Smooth muscle cell (in vitro differentiated cells): ENCODE measurements around the gene PCYT1B. TPM values are rescaled to one million over a fixed set of nuclear protein-coding genes. Genes with fewer than 3 reads are reported as not detected.

Experiments used
- DNase-seq: peaks from one replicate; lab custom pipeline; 2025; ENCODE audit not compliant: unreplicated experiment; lab: John Stamatoyannopoulos, UW
- H2AFZ ChIP-seq: fragments of 200-600 bp; sonication (generic); 2 replicates; pipeline ENCODE4 v1.6.0; 2016; ENCODE audit warnings: antibody characterized with exemption, low read depth, mild to moderate bottlenecking
- H3F3A ChIP-seq: fragments of 200-600 bp; sonication (generic); 2 replicates; pipeline ENCODE4 v1.6.0; 2017; ENCODE audit warnings: antibody characterized with exemption, low read depth
- H3K27ac ChIP-seq: fragments of 200-600 bp; sonication (generic); 2 replicates; pipeline ENCODE4 v1.5.1; 2016; ENCODE audit warnings: low read depth, mild to moderate bottlenecking
- H3K27me3 ChIP-seq: fragments of 200-600 bp; sonication (generic); 2 replicates; pipeline ENCODE4 v1.6.1; 2016; ENCODE audit warnings: low read depth, mild to moderate bottlenecking
- H3K36me3 ChIP-seq: fragments of 200-600 bp; sonication (generic); 2 replicates; pipeline ENCODE4 v1.5.1; 2016; ENCODE audit warnings: low read depth
- H3K4me1 ChIP-seq: fragments of 200-600 bp; sonication (generic); 2 replicates; pipeline ENCODE4 v1.5.1; 2016; ENCODE audit warnings: low read depth
- H3K4me2 ChIP-seq: fragments of 200-600 bp; sonication (generic); 2 replicates; pipeline ENCODE4 v1.6.0; 2016; ENCODE audit warnings: mild to moderate bottlenecking
- H3K4me3 ChIP-seq: fragments of 200-600 bp; sonication (generic); 2 replicates; pipeline ENCODE4 v1.5.1; 2016; ENCODE audit warnings: mild to moderate bottlenecking
- H3K79me2 ChIP-seq: fragments of 200-600 bp; sonication (generic); 2 replicates; pipeline ENCODE4 v1.6.0; 2016; ENCODE audit warnings: low read depth, mild to moderate bottlenecking
- H3K9ac ChIP-seq: fragments of 200-600 bp; sonication (generic); 2 replicates; pipeline ENCODE4 v1.6.0; 2016; ENCODE audit warnings: low read depth
- H3K9me3 ChIP-seq: fragments of 200-600 bp; sonication (generic); replicated peaks from 2 replicates; pipeline ENCODE4 v1.5.1; 2016; ENCODE audit warnings: low read depth
- H4K20me1 ChIP-seq: fragments of 200-600 bp; sonication (generic); 2 replicates; pipeline ENCODE4 v1.6.0; 2016; ENCODE audit warnings: low read depth
- WGBS: methylation state at CpG from one replicate; pipeline ENCODE4 v1.1.7; 2016; ENCODE audit warnings: low lambda C conversion rate; 5-methylcytosine and 5-hydroxymethylcytosine counted together
- polyA plus RNA-seq: library from polyadenylated mRNA; unstranded; fragments of >200 nt; fragmentation: Nextera tagmentation; extraction: Ambion mirVana; gene quantifications from 2 replicates; pipeline ENCODE4 v1.2.1, GENCODE V29; 2016
- small RNA-seq: library from RNA; depleted of rRNA; stranded (forward); fragments of <200 nt; gene quantifications from one replicate; pipeline ENCODE3, GENCODE V24; 2014
- total RNA-seq: library from RNA; depleted of rRNA; stranded (reverse); fragments of >200 nt; gene quantifications from 2 replicates; pipeline ENCODE4 v1.2.3, GENCODE V29; 2014
- TF ChIP-seq, protein P1 (sequence below): fragments of 200-600 bp; sonication (generic); IDR thresholded peaks from 2 replicates; pipeline ENCODE4 v1.5.1; 2017; ENCODE audit warnings: borderline replicate concordance, mild to moderate bottlenecking, antibody characterized with exemption; ENCODE audit not compliant: insufficient read depth, poor library complexity, severe bottlenecking

The PCYT1B gene
- total and polyA plus RNA-seq, 2 experiments from 2014 or later: 5.1 to 9.4 TPM

DNA sequence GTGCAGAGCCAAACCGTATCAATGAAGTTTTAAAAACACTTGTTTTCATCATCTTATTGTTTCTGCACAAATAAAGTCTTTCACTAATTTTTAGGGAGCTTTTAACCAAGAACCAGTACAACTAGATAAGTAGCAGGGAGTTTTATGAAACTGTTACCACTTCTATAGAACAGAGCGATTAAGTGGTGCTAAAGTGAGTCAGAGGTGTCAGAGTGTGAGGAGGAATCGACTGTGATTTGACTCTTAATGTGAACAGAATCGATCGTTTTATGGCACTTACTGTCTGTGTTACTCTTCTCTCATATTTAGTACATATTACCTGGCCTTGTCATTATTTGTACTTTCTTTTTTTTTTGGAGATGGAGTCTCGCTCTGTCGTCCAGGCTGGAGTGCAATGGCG, 138.8 kb downstream of the PCYT1B start:
- no peak overlapping the region for H3K27ac ChIP-seq
- no peaks in the 10 kb centered on the region for H3K9me3 ChIP-seq
- H3K27me3 ChIP-seq: no peaks in the 10 kb centered on the region
- no peak overlapping the region for H3K4me2 ChIP-seq
- peaks cover 3% of the 10 kb centered on the region for H3F3A ChIP-seq
- no peak overlapping the region for H3K4me3 ChIP-seq
- no peaks in the 10 kb centered on the region for H3K79me2 ChIP-seq
- H4K20me1 ChIP-seq: no peaks in the 10 kb centered on the region
- 96% methylated on average over 8 of the region's 8 CpGs for WGBS
- no peak for DNase-seq
- H3K4me1 ChIP-seq: no peaks in the 10 kb centered on the region
- H2AFZ ChIP-seq: no peak overlapping the region
- H3K36me3 ChIP-seq: no peaks in the 10 kb centered on the region
- H3K9ac ChIP-seq: no peak overlapping the region
- TF ChIP-seq, protein P1, sequence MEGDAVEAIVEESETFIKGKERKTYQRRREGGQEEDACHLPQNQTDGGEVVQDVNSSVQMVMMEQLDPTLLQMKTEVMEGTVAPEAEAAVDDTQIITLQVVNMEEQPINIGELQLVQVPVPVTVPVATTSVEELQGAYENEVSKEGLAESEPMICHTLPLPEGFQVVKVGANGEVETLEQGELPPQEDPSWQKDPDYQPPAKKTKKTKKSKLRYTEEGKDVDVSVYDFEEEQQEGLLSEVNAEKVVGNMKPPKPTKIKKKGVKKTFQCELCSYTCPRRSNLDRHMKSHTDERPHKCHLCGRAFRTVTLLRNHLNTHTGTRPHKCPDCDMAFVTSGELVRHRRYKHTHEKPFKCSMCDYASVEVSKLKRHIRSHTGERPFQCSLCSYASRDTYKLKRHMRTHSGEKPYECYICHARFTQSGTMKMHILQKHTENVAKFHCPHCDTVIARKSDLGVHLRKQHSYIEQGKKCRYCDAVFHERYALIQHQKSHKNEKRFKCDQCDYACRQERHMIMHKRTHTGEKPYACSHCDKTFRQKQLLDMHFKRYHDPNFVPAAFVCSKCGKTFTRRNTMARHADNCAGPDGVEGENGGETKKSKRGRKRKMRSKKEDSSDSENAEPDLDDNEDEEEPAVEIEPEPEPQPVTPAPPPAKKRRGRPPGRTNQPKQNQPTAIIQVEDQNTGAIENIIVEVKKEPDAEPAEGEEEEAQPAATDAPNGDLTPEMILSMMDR: no peak

Small RNA genes within 50 kb of the gene (small RNA-seq; reads per million reads assigned to genes)
- gene SNRPEP9: not detected

Other genes with a start within 250 kb of the PCYT1B start
- gene PDK3, start 182.1 kb downstream of the PCYT1B start, total RNA-seq: 30.7 and 48.2 TPM in 2 replicates
- 23.1 and 27.1 TPM in 2 replicates for gene PDK3, start 182.1 kb downstream of the PCYT1B start, polyA plus RNA-seq
- 11.7 and 16.6 TPM in 2 replicates for gene POLA1, start 46.6 kb upstream of the PCYT1B start, total RNA-seq
- gene POLA1, start 46.6 kb upstream of the PCYT1B start, polyA plus RNA-seq: 5.4 and 5.8 TPM in 2 replicates